Hematopoietic multipotent progenitor cell (in vitro differentiated cells): ENCODE results near the gene PI4KA. TPM values are rescaled to one million over a fixed set of nuclear protein-coding genes. Genes with fewer than 3 reads are reported as not detected.
A peak's percentile ranks its signal among the peaks of the same experiment; 100 is the strongest.
"Not testable (repeated sequence)": the region's sequence is repeated elsewhere in the genome, so short reads cannot be mapped to it uniquely, and the experiment has no call there.

Experiments
- DNase-seq, 3 donors: peaks; one replicate each; pipeline ENCODE4 v3.0.0-alpha.2; 2011 to 2015; ENCODE audit warnings: low read depth in 2 of 3, low spot score in 2 of 3
- total RNA-seq: library from RNA; depleted of rRNA; stranded (reverse); fragments of >200 nt; gene quantifications from one replicate; pipeline ENCODE4 v1.2.3, GENCODE V29; 2012

PI4KA gene
- total RNA-seq, 1 donor = 108 TPM

DNA sequence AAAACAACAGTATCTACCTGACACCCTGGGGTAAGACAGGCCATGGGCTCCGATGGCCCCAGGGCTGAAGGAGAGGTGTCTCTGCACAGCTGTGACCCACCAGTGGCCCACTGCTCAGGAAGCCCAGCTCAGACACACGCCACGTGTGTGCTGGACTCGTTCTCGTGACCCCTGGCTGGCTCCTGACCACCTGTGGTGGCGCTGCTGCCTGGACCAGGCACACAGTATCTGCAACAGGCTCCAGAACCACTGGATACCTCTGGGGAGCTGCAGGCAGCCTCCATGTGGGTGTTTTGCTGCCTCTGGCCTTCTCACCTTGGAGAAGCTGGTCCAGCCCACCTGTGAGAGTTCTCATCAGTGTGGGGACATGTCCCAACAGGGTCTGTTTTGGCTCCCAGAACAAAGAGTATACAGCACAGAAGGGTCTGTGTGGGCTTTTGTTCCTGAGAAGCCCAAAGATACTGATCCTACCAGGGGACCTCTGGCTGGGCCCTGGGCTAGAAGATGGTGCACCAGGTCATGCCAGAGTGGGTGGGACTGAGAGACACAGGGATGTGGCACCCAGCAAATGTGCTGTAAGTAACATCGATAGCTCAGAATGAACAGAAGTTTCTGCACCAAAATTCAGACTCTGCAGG, 106.4 kb downstream of the PI4KA start:
- DNase-seq = no peak

DNA sequence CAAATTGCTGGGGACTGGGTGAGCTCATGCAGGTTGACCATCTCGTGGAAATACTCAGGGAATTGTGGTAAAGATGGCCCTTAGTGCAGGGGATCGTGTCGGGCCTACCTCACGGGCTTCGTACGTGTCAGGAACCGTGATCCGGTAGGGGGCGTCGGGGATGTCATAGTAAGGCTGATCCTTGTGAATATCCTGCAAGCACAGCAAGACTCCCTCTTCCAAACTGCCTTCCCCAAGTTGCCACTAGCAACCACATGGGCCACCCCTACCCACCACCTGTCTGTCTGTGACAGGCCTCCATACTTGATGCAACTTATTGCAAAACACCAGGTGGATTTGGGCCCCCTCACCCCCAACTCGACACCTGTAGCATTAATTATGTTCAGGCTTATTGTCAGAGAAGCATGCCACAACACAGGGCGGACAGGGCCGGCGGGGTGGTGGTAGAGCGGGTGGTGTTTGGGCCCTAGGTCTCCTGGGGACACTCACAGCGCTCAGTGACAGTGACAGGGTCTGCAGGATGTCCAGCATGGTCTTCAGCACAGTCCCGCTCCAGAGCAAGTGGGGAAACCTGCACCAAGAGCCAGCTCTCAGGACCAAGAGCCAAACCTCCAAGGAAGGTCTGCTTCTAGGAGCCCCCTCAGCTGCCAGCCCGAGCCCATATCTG, 107.3 kb downstream of the PI4KA start:
- DNase-seq = no peak

DNA sequence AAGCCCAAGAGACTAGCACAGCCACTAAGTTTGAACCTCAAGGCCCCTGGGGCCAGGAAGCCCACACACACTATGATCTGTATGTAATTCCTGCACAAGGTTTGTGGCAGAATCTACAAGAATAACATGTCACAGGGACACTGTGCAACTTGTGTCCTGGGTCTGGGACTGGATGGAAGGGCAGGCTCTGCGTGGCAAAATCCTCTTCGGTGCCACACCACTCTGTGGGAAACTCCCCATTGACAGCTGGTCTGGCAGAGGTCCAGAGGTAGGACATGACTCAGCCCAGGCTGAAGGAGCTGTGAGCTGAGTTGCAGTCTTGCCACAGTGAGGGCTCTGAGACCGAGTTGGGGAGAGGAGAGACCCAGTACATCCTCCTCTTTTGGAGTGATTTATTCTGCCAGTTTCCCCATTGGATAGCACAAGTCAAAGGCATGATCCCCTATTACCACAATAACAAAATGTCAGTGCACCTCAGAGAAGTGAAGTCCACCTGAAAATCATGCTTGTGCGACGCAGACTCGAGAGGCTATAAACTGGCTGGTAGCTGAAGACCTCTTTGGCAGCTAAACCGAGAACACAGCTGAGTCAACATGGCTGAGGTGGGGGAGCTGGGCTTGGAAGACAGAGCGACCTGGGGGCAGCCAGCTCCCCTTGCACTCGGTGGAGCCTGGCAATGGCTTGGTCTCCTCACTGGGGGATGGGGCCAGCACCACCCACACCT, 108.0 kb downstream of the PI4KA start:
- peak in 2 of 3 donors; percentile 47 to 57 for DNase-seq

DNA sequence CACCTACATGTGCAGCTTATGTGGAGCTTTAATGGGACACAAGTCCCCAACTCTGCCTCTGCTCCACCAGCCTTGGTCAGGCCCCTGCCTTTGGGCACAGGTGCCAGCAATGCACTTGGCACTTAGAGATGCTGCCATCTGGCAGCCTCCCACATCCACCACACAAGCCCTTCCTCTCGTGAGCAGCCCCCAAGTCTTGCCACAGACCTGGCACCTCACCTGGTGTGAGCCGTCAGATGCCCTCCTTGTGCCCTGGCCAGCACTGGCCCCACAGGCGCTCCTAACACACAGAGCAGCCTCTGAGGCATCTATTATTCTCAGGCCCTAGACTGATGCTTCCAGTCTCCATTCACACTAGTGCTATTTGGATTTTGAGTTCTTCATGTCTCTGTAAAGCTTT, 109.2 kb downstream of the PI4KA start:
- no peak for DNase-seq

DNA sequence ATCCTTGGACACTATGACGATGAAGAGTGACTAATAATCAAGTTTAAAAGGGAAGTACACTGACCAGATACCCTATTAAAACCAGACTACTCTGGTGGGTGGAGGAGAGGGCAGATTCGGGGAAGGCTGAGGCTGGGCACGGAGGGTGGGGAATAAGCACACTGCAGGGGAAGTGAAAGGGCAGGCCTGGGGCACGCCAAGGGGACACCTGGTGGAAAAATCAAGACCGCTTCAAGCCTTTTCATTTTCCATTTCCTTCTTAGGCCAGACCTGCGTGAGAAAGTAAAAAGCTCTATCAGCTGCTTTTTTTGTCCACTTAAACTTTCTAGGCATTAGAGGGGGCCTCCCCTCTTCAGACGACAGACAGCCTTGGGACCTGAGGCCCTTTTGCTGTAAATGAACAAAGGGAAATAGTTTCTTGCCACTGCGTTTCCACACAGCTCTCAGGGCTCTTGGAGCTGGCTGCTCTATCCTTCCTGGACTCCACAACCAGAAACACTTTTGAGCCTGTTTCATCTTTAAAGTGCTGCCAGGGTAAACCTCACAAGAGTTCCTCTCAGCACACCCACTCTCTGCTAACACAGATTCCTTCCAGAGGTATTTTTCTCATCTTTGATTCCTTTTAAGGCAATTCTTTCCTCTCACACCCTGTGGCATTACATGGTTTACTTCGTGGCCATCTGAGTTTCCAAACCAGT, 109.7 kb downstream of the PI4KA start:
- no peak for DNase-seq

DNA sequence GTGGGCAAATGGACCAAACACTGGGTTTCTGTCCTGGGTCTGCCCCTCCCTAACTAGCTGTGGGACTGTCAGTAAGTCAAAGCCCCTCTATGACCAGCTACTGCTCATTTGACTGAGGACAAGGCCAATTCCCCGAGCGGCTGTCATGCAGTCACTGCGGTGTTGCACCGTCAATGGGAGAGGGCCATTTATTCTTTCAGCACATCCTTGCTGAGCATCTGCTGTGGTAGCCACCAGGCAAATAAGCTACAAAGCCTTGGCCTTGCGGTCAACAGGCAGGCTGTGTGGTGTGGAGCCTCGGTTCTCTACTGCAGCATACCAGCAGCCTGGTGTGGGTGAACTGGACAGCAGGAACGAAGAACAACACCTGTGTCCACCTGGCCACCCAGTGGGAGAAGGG, 110.5 kb downstream of the PI4KA start:
- DNase-seq = no peak

DNA sequence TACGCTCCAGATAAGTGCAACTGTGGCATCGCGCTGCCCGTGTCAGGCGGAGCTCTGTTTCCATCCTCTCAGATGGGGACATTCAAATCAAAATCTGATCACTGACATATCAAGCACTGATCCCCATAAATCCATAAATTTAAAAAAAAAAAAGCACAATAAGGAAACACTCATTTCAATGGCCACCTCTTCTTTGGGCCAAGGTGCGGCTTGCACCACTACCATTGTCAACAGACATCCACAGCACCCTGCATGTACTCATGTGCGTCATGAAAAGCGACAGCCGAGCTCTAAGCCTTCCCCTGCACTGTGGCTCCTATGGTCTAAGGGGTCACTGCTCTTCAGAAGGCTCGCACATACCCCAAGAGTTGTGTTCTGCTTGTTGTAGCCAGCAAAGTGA, 111.4 kb downstream of the PI4KA start:
- no peak for DNase-seq

DNA sequence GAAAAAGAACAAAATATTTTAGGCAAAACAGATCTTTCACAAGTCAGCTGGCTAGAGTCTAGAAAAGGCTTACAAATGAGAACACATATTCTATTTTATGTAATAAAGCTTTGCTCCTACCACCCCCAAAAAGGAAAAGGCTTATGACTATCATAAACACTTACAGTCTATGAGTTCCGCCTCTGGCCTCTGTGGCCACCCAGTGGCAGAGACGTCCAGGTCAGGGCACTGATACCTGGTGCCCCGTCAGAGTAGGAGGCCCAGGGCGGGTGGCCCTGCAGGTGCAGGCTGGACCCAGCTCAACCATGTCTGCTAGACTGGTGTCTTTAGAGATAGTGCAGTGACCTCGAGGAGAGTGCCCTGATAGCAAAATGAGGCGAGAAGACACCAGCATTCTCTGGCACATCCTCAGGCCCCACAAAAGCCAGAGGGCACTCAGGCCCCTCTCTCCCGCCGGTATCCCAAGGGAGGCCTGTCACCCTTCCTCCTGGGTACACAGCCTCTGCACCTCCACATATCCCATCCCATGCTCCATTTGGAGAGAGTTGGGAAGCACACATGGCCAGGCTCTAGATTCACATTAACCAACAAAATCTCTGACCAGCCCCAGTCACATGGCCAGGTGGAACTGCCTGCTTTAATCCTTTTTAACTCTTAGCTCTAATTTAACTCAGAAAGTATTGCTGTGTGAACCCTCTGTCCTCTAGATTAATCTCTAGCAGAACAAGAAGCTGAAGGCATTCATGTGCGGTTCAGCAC, 112.0 kb downstream of the PI4KA start:
- no peak for DNase-seq

DNA sequence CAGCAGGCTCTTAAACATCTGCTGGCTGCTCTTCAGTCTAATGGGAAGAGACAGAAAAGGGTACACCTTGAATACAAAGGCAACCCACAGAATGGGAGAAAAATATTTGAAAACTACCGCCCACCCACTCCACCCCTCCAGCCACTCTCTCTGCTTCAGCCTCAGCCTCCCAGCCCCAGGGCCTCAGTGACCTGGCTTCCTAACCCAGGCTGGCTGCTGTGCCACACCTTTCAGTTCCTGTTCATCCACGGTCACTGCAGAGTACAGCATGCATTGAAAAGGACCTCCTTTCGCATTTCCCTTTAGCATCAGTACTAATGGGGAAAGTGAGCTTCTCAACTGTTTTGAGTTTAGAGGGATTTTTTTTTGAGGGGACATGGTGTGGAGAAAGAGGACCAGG, 113.5 kb downstream of the PI4KA start:
- DNase-seq = no peak

DNA sequence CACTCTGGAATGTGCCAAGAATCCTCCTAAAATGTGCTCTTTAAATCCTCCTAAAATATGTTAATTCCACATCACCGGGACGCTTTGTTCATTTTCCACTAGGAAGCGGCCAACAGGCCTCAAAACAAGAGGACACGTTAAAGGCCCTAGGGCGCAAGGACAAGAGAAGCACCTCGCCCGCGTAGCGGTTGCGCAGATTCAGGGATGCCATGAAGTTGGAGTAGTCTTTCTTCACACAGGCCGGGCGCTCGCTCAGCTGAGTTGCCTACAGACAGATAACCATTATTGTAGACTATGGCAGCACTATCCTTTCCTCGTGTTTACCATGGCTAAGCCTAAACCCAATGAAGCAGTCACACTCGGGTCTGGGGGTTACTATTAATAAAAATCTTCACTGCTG, 114.2 kb downstream of the PI4KA start:
- DNase-seq = no peak

DNA sequence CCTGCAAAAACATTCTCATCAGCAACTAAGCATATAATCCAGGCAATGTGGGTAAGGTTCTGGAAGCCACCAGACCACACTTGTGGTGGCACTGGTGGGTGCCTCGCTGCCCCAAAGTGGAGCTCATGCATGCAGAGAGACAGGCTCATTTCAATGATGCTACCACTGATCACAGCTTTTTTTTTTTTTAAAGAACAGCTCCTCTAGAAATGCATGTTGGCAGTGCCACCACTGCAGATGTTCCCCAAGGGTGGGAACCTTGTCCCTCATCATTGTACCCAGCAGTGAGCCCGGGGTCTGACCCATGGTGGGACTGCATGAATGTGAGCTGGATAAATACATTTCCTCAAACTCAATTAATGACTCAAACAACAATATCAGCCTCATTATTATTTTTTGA, 115.8 kb downstream of the PI4KA start:
- DNase-seq = no peak

DNA sequence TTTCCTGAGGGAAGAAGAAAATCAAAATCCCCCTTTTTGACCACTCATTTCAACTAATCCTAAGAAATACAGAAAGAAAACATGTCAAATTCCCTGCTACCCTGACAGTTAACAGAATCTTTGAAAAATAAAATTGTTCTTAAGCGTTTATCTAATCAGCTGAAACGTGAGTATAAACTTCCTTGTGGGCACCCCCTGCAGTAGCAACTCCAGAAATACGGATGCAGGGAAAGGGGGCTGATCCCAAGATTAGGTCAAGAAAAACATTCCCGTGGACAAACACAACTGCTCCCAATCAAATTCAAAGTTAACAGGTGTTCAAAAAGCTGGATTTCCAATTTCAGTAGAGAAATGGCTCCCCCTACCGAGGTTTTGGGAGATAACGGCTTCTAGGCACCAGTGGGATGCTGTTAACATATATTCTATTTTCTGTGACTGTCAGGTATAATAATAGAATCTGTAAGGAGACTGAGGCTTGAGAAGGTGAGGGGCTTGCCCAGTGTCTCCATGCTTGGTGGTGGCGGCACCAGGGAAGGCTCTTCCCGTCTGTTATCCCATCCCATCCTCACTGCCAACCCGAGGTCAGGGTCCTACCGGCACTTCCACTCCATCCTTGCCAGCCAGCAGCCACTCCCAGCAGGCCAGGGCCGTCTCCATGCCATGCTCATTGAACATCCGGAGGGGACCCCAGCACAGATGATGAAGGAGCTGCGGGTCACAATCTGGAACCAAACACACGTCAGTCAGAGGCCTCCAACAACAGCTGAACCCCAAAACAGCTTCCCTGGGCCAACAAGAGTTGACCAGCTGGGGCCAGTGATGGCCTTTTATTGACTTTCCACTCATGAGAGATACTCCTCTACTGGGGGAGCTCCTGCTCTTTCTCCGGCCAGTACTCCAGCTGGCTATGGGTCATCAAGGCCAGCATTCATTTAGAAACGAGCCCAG, 116.7 kb downstream of the PI4KA start:
- DNase-seq = peak; percentile 16 to 60 (median 24)

DNA sequence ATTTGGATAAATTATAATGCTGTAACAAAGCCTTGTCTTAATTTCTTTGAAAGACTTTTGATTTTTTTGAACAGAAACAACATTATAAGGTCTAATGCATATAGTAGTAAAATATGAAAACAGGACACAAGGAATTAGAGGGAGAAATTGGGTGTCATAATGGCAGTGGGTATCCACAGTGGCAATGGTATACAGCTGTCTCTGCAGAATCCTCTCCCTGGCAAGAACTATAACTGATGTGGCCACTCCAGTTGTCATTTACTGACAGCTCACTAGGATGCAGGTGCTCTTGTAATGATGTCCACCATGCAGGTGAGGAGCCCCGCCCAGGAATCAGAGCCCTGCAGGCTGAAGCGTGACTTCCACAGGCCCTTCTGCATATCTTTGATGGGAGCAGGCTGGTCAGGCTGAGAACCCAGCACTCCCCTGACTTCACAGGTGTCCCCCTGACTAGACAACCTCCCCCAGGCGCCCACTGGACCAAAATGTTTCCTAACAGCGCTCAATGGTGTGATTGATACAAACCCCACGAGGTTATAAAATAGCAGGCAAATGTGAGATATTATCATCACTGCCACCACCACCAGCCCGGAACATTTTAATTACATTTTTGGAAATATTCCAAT, 117.5 kb downstream of the PI4KA start:
- DNase-seq = no peak

DNA sequence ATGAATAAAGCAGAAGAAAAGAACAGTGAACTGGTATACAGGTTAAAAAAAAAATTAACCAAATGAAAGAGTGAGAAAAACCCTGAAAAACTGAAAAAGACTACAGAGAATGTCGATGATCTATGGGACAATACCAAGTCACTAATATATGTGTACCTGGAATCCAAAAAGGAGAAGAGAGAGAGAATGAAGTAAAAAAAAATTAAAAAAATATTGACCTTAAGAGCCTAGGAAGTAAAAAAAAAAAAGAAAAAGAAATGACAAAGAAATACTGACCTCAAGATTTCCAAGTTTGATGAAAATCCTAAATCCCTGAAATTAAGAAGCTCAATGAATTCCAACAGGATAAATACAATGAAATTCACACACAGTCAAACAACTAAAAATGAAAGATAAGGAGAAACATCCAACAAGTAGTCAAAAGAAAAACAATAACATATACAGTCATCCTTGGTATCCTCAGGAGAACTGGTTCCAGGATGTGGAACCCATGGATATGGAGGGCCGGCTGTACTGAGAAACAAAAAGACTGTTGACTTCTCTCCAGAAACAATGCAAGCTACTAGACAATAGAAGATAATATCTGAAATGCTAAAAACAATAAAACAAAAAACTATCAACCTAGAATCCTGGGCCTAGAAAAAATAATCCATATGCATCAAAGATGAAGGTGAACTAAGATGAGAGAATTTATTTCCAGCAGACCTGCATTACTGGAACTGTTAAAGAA, 118.2 kb downstream of the PI4KA start:
- no peak for DNase-seq

DNA sequence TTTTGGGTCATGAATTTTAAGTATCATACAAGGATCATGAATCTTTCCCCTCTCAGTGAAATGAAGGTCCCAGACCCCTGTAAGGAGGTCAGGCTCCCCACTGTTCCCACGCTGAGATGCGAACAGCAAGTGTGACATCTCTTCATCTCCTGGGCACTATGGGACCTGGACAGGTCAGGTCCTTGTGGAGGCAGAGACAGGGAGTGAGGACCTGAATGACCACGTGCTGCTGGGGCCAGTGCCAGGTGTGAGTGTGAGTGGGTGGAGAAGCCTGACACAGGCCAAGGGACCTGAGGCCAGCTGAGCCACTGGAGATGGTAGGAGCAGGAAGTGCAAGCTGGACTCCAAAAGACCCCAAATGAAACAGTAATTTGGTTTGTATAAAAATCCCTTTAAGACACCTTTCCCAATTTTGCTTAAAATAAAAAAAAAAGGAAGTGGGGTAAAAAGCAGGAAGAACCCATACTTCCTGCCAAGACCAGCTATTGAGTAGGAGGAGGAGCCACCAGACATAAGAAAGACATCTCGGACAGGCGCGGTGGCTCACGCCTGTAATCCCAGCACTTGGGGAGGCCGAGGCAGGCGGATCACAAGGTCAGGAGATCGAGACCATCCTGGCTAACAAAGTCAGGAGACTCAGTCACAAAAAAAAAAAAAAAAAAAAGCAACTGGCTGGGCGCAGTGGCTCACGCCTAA, 120.1 kb downstream of the PI4KA start:
- DNase-seq = peak in 2 of 3 donors; percentile 22 to 28

DNA sequence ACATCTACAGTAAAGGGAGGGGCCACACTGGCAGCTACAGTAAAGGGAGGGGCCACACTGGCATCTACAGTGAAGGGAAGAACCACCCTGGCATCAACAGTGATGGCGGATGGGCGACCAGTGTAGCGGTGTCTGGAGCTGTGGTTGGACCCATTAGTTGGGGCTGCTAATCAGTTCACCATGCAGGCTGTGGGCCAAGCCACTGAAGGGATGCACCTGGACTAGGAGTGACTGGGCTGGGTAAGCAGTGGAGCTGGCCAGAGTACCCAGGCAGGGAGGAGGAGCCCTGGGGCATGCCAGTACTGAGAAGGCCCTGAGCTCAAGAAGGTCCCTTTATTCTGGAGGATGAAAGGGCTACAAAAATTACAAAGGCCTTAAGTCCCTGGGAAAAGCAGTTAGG, 121.7 kb downstream of the PI4KA start:
- peak in 2 of 3 donors; percentile 67 to 93 for DNase-seq

DNA sequence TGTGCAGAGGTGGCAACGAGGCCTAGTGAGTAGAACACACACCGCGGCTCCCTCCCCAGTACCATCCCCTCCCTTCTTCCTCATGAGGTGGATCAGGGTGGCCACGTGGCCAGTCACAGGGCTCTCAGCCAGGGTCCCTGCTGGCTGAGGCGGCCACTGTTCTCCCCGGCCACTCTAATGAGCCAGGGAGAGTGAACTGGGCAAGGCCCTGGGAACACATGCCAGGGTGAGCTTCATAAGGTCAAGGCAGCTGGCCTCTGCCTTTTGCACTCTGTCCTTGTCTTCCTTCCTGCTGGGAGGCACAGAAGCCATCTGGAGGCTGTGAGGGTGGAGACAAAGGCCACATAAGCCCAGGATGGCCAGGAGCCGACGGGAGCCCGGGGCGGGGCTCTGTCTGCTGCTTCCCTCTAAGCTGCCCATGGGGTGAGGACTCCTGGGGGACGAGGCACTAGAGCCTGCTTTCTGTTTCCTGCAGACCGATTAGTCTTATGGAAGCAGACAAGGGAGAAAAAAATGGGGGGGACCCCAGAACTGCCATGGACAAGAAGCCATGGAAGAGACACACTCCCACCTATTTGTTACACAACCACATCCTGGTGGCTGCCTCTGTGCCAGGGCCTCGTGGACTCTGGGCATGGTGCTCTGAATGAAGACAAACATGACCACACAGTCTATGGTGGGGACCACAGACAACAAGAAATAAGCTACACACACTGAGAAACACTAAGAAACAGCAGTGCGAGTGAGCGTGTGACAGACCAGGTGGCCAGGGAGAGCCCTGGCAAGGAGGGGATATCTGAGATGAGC, 123.1 kb downstream of the PI4KA start:
- not testable (repeated sequence) for DNase-seq
